Measurements from ENCODE around the gene SIKE1.
"Not testable (repeated sequence)": the region's sequence is repeated elsewhere in the genome, so short reads cannot be mapped to it uniquely, and the experiment has no call there.

Gene SIKE1

GRCh38 chr1:114755006-114755931 lies 25.2 kb downstream of the SIKE1 start:
- peak; percentile 78 for DNase-seq

- DNase-seq, result not testable (repeated sequence)
Observed at GRCh38 chr1:114753702-114754101, 26.8 kb downstream of the SIKE1 start.

GRCh38 chr1:114753143-114753542 lies 27.3 kb downstream of the SIKE1 start:
- DNase-seq, result no peak

GRCh38 chr1:114750780-114751179 lies 29.7 kb downstream of the SIKE1 start:
- no peak for DNase-seq

GRCh38 chr1:114749835-114750234 lies 30.6 kb downstream of the SIKE1 start:
- DNase-seq, result no peak

- DNase-seq, result no peak
Observed at GRCh38 chr1:114746450-114747121, 33.9 kb downstream of the SIKE1 start.

- peak; percentile 69 for DNase-seq
Observed at GRCh38 chr1:114745291-114745690, 35.2 kb downstream of the SIKE1 start.

- no peak for DNase-seq
Observed at GRCh38 chr1:114741963-114742746, 38.3 kb downstream of the SIKE1 start.

GRCh38 chr1:114740331-114740730 lies 40.2 kb downstream of the SIKE1 start:
- no peak for DNase-seq

GRCh38 chr1:114737314-114737849 lies 43.1 kb downstream of the SIKE1 start:
- DNase-seq, result no peak

GRCh38 chr1:114735479-114735878 lies 45.0 kb downstream of the SIKE1 start:
- no peak for DNase-seq

GRCh38 chr1:114729782-114730181 lies 50.7 kb downstream of the SIKE1 start:
- DNase-seq, result no peak

GRCh38 chr1:114728553-114728952 lies 51.9 kb downstream of the SIKE1 start:
- DNase-seq, result no peak

GRCh38 chr1:114725230-114725629 lies 55.3 kb downstream of the SIKE1 start:
- DNase-seq, result no peak

GRCh38 chr1:114723915-114724314 lies 56.6 kb downstream of the SIKE1 start:
- DNase-seq, result no peak

GRCh38 chr1:114723457-114723856 lies 57.0 kb downstream of the SIKE1 start:
- no peak for DNase-seq

- no peak for DNase-seq
Observed at GRCh38 chr1:114720492-114720891, 60.0 kb downstream of the SIKE1 start.

Measured in inflammatory macrophage treated with lipopolysaccharide for 4 hours (primary cell).